ENCODE data around the gene LIPC.

Gene LIPC

DNA sequence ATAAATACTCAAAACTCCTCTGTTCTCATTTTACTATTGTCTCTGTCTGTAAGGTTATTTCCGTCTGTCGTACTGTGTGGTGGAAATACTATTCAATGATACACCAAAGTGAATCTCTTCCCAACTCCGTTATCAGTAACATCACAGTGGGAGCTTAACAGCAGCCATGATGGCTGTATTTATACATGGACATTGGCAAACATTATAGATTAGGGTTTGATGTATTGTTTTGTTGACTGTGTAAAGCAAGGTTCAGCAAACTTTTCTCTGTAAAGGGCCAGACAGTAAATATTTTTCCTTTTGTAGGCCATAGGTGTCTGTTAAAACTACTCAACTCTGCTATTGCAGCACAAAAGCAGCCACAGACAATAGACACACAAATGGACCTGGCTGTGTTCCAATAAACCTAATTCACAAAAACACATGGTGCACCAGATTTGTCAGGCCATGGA, 23.2 kb downstream of the LIPC start:
- H3F3A ChIP-seq (ENCODE audit: insufficient read depth): no peaks in the 10 kb centered on the region
- no peak overlapping the region for H2AFZ ChIP-seq (ENCODE audit: low read depth, low read length, severe bottlenecking)
- no peaks in the 10 kb centered on the region; the same call in 1 of the 2 replicates for H3K27me3 ChIP-seq (ENCODE audit: low read length)
- TF ChIP-seq EZH2phosphoT487 (conservative IDR thresholded peaks at IDR 0.05; ENCODE audit: low read length): no peak
- TF ChIP-seq, protein P1, sequence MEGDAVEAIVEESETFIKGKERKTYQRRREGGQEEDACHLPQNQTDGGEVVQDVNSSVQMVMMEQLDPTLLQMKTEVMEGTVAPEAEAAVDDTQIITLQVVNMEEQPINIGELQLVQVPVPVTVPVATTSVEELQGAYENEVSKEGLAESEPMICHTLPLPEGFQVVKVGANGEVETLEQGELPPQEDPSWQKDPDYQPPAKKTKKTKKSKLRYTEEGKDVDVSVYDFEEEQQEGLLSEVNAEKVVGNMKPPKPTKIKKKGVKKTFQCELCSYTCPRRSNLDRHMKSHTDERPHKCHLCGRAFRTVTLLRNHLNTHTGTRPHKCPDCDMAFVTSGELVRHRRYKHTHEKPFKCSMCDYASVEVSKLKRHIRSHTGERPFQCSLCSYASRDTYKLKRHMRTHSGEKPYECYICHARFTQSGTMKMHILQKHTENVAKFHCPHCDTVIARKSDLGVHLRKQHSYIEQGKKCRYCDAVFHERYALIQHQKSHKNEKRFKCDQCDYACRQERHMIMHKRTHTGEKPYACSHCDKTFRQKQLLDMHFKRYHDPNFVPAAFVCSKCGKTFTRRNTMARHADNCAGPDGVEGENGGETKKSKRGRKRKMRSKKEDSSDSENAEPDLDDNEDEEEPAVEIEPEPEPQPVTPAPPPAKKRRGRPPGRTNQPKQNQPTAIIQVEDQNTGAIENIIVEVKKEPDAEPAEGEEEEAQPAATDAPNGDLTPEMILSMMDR (IDR thresholded peaks at IDR 0.05; ENCODE audit: insufficient read depth, low read length, poor library complexity, severe bottlenecking): no peak
- H3K9me3 ChIP-seq (ENCODE audit: insufficient read depth, low read length): no peaks in the 10 kb centered on the region
- H3K4me3 ChIP-seq (ENCODE audit: insufficient read depth, low read length, poor library complexity, severe bottlenecking): no peak overlapping the region
- H3K79me2 ChIP-seq (ENCODE audit: insufficient read depth, low read length): no peaks in the 10 kb centered on the region
- H3K4me2 ChIP-seq (ENCODE audit: low read depth, low read length, poor library complexity, severe bottlenecking): no peak overlapping the region
- no peaks in the 10 kb centered on the region for H3K36me3 ChIP-seq (ENCODE audit: low read length)
- H3K9ac ChIP-seq (ENCODE audit: low read length): no peak overlapping the region
- no peak overlapping the region for H3K27ac ChIP-seq (ENCODE audit: low read depth, low read length)
- peaks cover 3% of the 10 kb centered on the region; the same call in 1 of the 2 replicates for H3K9me2 ChIP-seq (replicated peaks; ENCODE audit: insufficient read depth, low read length)
- no peaks in the 10 kb centered on the region for H4K20me1 ChIP-seq (ENCODE audit: low read depth, low read length)

DNA sequence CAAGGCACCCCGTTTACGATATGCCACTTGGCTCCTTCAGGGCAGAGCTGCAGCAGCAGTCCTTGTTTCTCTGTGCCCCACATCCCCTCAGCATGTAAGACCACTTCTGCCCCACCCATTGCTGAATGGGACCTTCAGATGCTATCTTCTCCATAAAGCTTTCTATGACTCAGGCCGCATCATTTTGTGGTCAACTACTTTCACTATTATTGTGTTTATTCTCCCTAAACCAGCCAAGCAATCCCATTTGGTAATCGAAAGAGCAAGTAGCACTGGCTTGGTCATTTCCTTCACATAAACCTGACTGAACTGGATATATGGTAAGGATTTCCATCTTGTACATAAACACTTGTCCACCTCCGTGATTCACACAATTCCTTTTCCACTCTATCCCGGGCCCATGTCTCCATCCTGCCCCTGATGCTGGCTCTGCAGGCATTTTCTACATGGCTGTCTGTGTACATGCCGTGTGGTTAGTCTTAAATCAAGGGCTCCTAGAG, 25.7 kb downstream of the LIPC start:
- Histone ChIP-seq H4K20me1 (ENCODE audit: low read depth, low read length) (no peaks in the 10 kb centered on the region), H3K79me2 (ENCODE audit: insufficient read depth, low read length) (no peaks in the 10 kb centered on the region), H3F3A (ENCODE audit: insufficient read depth) (no peaks in the 10 kb centered on the region), H3K4me3 (ENCODE audit: insufficient read depth, low read length, poor library complexity, severe bottlenecking) (no peak overlapping the region), H3K27me3 (ENCODE audit: low read length) (no peaks in the 10 kb centered on the region), H3K9me3 (ENCODE audit: insufficient read depth, low read length) (no peaks in the 10 kb centered on the region), H3K9me2 (replicated peaks; ENCODE audit: insufficient read depth, low read length) (peaks cover 3% of the 10 kb centered on the region; the same call in 1 of the 2 replicates), H3K27ac (ENCODE audit: low read depth, low read length) (no peak overlapping the region), H3K4me2 (ENCODE audit: low read depth, low read length, poor library complexity, severe bottlenecking) (no peak overlapping the region), H3K9ac (ENCODE audit: low read length) (no peak overlapping the region), H2AFZ (ENCODE audit: low read depth, low read length, severe bottlenecking) (no peak overlapping the region), H3K36me3 (ENCODE audit: low read length) (no peaks in the 10 kb centered on the region)
- TF ChIP-seq, protein P1 (IDR thresholded peaks at IDR 0.05; ENCODE audit: insufficient read depth, low read length, poor library complexity, severe bottlenecking): no peak
- no peak for TF ChIP-seq EZH2phosphoT487 (conservative IDR thresholded peaks at IDR 0.05; ENCODE audit: low read length)

DNA sequence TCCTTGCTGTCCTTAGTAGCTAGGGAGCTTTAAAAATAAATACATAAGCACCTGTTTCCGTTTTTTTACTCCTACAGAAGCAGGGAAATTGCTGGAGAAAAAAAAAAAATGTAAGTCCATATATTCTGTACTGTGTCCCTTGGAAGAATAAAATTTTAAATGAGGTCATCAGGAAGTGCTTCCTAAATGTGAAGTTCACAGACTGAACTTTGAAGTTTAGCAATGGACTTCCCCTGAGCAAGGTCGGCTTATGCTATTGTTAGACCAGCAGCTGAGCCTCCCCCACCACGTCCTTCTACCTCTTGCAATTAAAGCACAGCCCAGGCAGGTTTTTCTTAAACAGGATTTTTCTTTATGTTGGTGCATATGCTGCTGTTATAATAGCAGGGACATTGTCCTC, 26.3 kb downstream of the LIPC start:
- H3F3A ChIP-seq (ENCODE audit: insufficient read depth): no peaks in the 10 kb centered on the region
- no peaks in the 10 kb centered on the region for H3K36me3 ChIP-seq (ENCODE audit: low read length)
- H3K27ac ChIP-seq (ENCODE audit: low read depth, low read length): no peak overlapping the region
- H3K79me2 ChIP-seq (ENCODE audit: insufficient read depth, low read length): no peaks in the 10 kb centered on the region
- no peaks in the 10 kb centered on the region for H3K27me3 ChIP-seq (ENCODE audit: low read length)
- H3K9me3 ChIP-seq (ENCODE audit: insufficient read depth, low read length): no peaks in the 10 kb centered on the region
- no peak overlapping the region for H3K9ac ChIP-seq (ENCODE audit: low read length)
- H4K20me1 ChIP-seq (ENCODE audit: low read depth, low read length): no peaks in the 10 kb centered on the region
- TF ChIP-seq, protein P1 (IDR thresholded peaks at IDR 0.05; ENCODE audit: insufficient read depth, low read length, poor library complexity, severe bottlenecking): no peak
- no peak for TF ChIP-seq EZH2phosphoT487 (conservative IDR thresholded peaks at IDR 0.05; ENCODE audit: low read length)
- H2AFZ ChIP-seq (ENCODE audit: low read depth, low read length, severe bottlenecking): no peak overlapping the region
- no peak overlapping the region for H3K4me3 ChIP-seq (ENCODE audit: insufficient read depth, low read length, poor library complexity, severe bottlenecking)
- H3K4me2 ChIP-seq (ENCODE audit: low read depth, low read length, poor library complexity, severe bottlenecking): no peak overlapping the region
- H3K9me2 ChIP-seq (replicated peaks; ENCODE audit: insufficient read depth, low read length): peaks cover 3% of the 10 kb centered on the region; the same call in 1 of the 2 replicates
